Stimulated activated CD8-positive, alpha-beta memory T cell treated with anti-CD3 and anti-CD28 coated beads, Interleukin-7, amount 100 ng/mL, for 48 hours (primary cell): Measurements from ENCODE around the gene HTR4.
A peak's percentile ranks its signal among the peaks of the same experiment; 100 is the strongest.

Source experiments
- DNase-seq, 2 donors: peaks; one replicate each; pipeline ENCODE4 v3.0.0-alpha.2; 2020; ENCODE audit warnings: low read depth in 1 of 2; ENCODE audit errors: extremely low read depth in 1 of 2

HTR4 gene

DNA sequence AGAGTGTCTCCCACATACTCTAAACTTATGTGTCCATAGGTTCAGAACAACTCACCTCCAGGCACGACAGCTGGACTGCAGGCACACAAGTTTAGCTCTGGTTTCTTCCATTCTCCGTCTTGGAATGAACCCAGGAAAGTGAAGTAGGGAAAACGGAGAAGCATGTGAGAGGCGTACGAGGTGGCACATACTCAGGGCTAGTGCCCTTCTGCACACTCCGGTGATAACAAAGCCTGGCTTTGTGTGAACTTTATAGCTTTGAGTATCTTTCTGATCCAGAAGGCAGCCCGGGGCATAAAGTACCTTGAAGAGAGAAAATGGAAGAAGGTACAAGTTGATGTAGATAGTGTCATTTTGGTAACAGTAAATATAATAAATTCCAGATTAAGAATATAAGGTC is 11.1 kb upstream of the HTR4 start:
- DNase-seq: no peak

DNA sequence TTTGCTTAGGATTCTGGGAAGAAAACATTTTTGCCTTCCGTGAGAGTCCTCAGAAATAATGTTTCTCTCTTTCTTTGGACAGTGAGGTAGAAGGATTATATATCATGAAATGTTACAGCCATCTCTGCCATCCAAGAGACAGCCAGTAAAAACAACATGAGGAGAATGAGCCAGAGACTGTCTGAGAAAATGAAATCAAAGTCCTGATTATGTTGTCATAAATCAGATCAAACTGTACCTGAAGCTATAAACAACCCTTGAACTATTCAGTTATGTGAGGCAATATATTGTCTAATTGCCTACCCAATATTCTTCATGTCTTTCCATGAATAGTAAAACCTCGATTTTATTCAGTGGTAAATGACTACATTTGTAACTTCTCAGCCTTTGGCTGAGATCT is 9.2 kb upstream of the HTR4 start:
- DNase-seq: no peak

GRCh38 chr5:148660346-148660660 is 6.0 kb upstream of the HTR4 start:
- DNase-seq: no peak

GRCh38 chr5:148659641-148660345 is 5.5 kb upstream of the HTR4 start:
- no peak for DNase-seq

GRCh38 chr5:148653291-148653835 is 964 bp downstream of the HTR4 start:
- DNase-seq: no peak

GRCh38 chr5:148651528-148651927 is 2.8 kb downstream of the HTR4 start:
- no peak for DNase-seq

DNA sequence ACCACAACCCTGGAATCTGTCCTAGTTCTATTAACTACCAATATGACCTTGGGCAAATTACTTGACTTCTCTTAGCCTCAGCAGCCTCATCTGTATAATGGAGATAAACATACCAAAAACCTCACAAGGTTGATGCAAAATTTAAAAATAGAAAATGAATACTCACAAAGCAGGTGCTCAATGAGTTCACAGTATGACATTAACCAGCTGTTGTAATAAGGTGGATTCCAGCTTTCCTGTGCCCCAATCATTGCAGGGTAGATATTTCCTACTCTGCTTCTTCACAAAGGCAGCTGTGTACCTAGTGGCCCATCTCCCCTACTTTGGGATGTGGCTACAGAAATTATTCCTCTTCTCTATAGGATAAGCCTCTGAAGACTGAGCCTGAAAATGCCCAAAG is 8.8 kb downstream of the HTR4 start:
- DNase-seq: no peak

DNA sequence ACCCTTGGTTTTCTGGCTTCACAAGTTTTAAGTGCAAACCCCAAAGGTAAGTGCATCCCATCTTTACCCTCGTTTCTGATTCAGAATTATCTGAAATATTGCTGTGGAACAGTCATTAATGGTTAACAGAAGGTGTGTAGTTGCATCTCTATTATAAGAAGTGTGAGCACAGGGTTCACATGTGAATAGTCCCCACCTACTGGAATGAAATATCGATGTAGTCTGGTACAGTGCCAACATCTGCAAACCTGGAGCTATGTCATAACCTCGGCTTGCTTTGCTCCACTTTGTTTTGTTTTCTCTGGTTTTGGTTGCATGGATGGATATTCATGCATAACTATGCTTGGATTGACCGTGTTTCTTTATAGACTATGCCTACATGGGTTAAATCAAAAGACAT is 12.6 kb downstream of the HTR4 start:
- DNase-seq: no peak

- DNase-seq: no peak
Observed at GRCh38 chr5:148640471-148640870, 13.9 kb downstream of the HTR4 start.

DNA sequence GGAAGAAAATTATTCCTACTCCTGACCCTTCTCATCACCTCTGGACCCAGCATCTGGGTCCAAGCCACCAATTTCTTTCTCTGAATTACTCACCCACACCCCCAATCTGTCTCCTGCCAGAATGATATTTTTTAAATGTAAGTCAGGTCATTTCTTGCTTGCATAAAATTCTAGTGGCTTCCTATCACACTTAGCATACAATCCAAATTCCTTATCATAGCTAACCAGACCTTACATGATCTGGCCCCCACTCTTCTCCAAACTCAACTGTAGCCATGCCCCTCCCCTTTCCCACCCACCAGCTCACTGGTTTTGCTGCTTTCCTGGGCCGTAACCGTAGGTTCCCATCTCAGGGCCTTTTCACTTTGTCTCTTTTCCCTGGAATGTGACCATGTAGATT is 15.2 kb downstream of the HTR4 start:
- no peak for DNase-seq

DNA sequence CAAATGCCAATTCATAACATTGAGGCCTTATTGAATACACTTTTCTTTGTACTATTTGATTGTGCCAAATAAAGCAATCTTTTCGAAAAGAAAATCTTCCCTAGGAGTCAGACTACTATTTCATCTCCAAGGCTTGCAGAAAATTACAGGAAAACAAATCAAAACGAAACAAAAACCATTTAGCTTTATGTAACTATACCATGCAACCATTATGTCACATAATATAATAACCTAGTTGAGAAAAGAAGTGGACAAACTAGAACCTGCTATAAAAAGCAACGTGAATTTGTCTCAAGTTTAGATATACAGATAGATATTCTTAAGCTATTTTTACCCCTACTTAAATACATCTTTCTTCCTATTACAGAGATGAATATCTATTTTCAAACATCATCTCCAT is 18.0 kb downstream of the HTR4 start:
- DNase-seq: no peak

- no peak for DNase-seq
Observed at GRCh38 chr5:148635321-148636083, 18.8 kb downstream of the HTR4 start.

DNA sequence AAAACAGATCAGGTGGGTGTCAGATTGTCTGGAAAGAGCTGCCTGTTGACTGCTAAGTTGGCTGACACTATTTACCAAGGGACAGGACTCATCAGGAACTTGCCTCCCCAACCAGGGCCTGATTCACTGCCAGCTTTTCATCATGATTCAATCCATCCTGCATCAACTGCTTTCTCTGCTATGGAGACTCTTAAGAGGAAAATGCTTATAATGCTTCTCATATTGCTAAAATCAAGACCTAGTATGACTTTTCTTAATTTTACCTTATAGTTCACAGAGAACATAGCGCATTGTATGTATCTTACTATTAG is 21.3 kb downstream of the HTR4 start:
- DNase-seq: no peak

DNA sequence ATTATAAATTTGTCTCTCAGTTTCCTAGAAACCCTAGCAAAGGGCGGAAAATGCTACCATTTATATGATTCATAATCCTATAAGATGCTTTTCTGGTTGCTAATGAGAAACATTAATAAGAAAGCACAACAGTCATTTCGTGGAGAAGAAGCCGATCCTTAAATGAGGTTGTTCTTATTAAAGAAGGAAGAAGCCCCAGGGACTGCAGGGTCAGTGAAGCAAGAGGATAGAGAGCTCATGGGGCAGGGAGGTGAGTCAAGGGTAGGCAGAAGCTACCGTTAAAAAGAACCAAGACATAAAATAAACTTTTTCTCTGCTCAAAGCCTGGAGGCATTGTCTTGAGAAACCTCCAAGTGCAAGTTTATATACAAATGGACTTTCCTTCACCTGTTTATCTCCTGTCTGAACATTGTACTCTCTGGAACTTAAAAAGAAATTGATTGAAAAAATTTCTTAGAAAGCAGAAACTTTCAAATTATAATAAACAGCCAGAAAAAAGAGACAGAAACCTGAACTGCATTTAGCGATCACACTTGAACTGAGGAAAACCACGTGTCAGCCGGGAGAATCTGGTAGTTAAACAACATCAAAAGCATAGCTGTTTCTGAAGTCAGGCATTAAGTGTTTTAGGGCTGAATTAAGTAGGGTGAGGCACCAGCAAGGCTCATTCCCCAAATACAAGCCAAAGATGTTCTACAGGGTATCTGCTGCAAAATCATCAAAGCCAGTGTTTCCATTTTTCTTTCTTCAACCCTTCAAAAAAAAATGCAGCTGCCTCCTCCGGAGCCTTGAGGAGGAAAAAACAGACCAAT is 21.9 kb downstream of the HTR4 start:
- no peak for DNase-seq

- no peak for DNase-seq
Observed at GRCh38 chr5:148626986-148627385, 27.3 kb downstream of the HTR4 start.

DNA sequence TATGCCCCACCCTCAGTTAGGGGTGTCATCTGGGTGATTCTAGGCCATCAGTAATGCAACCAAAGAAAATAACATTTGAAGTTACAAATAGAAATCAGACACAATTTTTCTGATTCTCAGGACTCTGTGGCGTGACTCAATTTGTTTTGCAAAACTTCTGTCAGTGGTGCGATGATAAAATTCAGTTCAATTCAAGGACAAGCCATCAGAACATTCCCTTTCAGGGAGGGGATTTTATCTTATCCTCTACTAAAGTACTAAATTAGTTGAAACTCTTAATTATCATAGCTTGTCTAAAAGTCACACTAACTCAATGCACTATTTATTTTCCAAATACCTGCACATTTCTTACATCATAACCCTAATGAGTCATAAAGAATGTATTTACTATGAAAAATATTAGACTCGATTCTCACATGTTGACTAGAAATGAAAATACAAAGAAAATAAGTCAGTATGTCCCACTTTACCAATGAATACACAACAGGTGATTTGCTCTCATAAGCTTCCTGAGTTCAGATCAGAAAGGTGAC is 28.2 kb downstream of the HTR4 start:
- no peak for DNase-seq

- no peak for DNase-seq
Observed at GRCh38 chr5:148625250-148625649, 29.1 kb downstream of the HTR4 start.

DNA sequence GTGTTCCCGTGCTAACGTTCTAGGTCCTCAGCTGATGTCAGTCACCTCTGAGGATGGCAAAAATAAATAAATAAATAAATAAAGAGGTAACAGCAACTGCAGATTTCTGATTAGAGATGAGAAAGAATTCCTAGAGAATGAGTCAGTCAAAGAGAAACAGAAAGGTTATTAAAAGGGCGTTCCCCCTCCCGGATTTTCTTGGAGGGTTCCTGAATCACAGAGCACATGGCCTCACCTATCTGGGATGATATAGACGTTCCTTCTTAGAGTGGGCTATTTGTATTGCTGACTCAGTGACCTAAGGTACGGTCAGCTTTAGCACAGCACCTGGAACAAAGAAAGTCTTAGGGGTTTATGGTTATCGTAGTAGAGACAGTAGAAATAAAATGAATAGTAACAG is 30.6 kb downstream of the HTR4 start:
- DNase-seq: no peak

GRCh38 chr5:148623101-148623500 is 31.2 kb downstream of the HTR4 start:
- DNase-seq: no peak

- peak in 1 of 2 donors; percentile 11 for DNase-seq
Observed at GRCh38 chr5:148620696-148621095, 33.6 kb downstream of the HTR4 start.

- no peak for DNase-seq
Observed at GRCh38 chr5:148620091-148620490, 34.2 kb downstream of the HTR4 start.

DNA sequence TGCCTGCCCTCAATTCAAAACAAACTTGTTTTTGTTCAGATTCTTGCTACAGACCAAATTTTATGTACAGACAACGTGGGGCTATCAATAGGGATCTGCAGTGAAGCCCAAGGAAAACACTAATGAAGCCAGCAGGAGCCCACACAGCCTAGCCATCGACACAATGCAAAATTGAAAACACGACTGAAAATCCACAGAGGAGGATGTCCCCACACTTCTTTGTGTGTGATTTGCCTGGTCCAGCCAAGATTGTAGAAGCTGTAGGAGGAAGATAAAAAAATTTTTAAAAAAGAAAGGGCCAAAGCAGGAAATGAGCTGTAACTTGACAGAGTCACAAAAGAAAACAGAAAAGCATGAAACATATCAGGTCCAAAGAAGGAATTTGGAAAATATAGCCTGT is 34.8 kb downstream of the HTR4 start:
- no peak for DNase-seq
